Measurements from ENCODE around the gene ITGB5.

GRCh38 chr3:124821356-124821755 lies 65.8 kb downstream of the ITGB5 start:
- TF ChIP-seq YY1 (IDR thresholded peaks at IDR 0.05) (no peak), RXRA (IDR thresholded peaks at IDR 0.05) (no peak), RAD21 (IDR thresholded peaks at IDR 0.05) (no peak), SP1 (IDR thresholded peaks at IDR 0.05) (no peak), GABPA (IDR thresholded peaks at IDR 0.05 in 1 of 2, conservative IDR thresholded peaks at IDR 0.05 in 1 of 2) (no peak), TAF1 (conservative IDR thresholded peaks at IDR 0.05) (no peak), JUND (IDR thresholded peaks at IDR 0.05) (no peak), HNF4A (conservative IDR thresholded peaks at IDR 0.05) (no peak), ATF3 (IDR thresholded peaks at IDR 0.05) (no peak)
- TF ChIP-seq, protein P1, sequence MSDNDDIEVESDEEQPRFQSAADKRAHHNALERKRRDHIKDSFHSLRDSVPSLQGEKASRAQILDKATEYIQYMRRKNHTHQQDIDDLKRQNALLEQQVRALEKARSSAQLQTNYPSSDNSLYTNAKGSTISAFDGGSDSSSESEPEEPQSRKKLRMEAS (IDR thresholded peaks at IDR 0.05) = no peak
- TF ChIP-seq, protein P2, sequence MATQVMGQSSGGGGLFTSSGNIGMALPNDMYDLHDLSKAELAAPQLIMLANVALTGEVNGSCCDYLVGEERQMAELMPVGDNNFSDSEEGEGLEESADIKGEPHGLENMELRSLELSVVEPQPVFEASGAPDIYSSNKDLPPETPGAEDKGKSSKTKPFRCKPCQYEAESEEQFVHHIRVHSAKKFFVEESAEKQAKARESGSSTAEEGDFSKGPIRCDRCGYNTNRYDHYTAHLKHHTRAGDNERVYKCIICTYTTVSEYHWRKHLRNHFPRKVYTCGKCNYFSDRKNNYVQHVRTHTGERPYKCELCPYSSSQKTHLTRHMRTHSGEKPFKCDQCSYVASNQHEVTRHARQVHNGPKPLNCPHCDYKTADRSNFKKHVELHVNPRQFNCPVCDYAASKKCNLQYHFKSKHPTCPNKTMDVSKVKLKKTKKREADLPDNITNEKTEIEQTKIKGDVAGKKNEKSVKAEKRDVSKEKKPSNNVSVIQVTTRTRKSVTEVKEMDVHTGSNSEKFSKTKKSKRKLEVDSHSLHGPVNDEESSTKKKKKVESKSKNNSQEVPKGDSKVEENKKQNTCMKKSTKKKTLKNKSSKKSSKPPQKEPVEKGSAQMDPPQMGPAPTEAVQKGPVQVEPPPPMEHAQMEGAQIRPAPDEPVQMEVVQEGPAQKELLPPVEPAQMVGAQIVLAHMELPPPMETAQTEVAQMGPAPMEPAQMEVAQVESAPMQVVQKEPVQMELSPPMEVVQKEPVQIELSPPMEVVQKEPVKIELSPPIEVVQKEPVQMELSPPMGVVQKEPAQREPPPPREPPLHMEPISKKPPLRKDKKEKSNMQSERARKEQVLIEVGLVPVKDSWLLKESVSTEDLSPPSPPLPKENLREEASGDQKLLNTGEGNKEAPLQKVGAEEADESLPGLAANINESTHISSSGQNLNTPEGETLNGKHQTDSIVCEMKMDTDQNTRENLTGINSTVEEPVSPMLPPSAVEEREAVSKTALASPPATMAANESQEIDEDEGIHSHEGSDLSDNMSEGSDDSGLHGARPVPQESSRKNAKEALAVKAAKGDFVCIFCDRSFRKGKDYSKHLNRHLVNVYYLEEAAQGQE (IDR thresholded peaks at IDR 0.05) = no peak
- TF ChIP-seq, protein P3, sequence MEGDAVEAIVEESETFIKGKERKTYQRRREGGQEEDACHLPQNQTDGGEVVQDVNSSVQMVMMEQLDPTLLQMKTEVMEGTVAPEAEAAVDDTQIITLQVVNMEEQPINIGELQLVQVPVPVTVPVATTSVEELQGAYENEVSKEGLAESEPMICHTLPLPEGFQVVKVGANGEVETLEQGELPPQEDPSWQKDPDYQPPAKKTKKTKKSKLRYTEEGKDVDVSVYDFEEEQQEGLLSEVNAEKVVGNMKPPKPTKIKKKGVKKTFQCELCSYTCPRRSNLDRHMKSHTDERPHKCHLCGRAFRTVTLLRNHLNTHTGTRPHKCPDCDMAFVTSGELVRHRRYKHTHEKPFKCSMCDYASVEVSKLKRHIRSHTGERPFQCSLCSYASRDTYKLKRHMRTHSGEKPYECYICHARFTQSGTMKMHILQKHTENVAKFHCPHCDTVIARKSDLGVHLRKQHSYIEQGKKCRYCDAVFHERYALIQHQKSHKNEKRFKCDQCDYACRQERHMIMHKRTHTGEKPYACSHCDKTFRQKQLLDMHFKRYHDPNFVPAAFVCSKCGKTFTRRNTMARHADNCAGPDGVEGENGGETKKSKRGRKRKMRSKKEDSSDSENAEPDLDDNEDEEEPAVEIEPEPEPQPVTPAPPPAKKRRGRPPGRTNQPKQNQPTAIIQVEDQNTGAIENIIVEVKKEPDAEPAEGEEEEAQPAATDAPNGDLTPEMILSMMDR (IDR thresholded peaks at IDR 0.05; ENCODE audit: low read depth, low read length, missing input control) = no peak
- TF ChIP-seq, protein P4, sequence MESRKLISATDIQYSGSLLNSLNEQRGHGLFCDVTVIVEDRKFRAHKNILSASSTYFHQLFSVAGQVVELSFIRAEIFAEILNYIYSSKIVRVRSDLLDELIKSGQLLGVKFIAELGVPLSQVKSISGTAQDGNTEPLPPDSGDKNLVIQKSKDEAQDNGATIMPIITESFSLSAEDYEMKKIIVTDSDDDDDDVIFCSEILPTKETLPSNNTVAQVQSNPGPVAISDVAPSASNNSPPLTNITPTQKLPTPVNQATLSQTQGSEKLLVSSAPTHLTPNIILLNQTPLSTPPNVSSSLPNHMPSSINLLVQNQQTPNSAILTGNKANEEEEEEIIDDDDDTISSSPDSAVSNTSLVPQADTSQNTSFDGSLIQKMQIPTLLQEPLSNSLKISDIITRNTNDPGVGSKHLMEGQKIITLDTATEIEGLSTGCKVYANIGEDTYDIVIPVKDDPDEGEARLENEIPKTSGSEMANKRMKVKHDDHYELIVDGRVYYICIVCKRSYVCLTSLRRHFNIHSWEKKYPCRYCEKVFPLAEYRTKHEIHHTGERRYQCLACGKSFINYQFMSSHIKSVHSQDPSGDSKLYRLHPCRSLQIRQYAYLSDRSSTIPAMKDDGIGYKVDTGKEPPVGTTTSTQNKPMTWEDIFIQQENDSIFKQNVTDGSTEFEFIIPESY (IDR thresholded peaks at IDR 0.05) = no peak

All from liver (tissue), 3 donors.